IMR-90 (cell line): ENCODE results near the gene SALL2. TPM values are rescaled to one million over a fixed set of nuclear protein-coding genes. Genes with fewer than 3 reads are reported as not detected.

Source experiments
- ATAC-seq: fragments of 200-7000 bp; cut with Tn5 transposase; 2 replicates; pipeline ENCODE4 v1.9.1; 2020; ENCODE audit warnings: low read depth, mild to moderate bottlenecking, moderate library complexity
- BruUV-seq: library from RNA; stranded (reverse); fragments of 400-500 nt; replicated peaks from 2 replicates; lab custom pipeline; 2021; lab: Mats Ljungman, UMichigan
- CTCF ChIA-PET: fragments of 300-600 bp; formaldehyde crosslinking; extraction: SDS; loops from one replicate; lab custom pipeline; 2021; ENCODE audit warnings: antibody characterized with exemption; lab: Yijun Ruan, JAX
- POLR2A ChIA-PET: fragments of 300-600 bp; sonication (Branson Sonifier 250); formaldehyde crosslinking; loops from one replicate; lab custom pipeline; 2022; ENCODE audit warnings: antibody characterized with exemption; ENCODE audit not compliant: unreplicated experiment; lab: Charles Lee
- DNase-seq: peaks from one replicate; pipeline ENCODE4 v3.0.0; 2013
- H2AFZ ChIP-seq: replicated peaks from 2 replicates; pipeline ENCODE3; 2013; ENCODE audit warnings: low read length, mild to moderate bottlenecking; ENCODE audit not compliant: poor library complexity
- H2AK5ac ChIP-seq: 2 replicates; pipeline ENCODE4 v1.6.1; 2013; ENCODE audit warnings: low read depth, low read length, inconsistent platforms
- H2AK9ac ChIP-seq: replicated peaks from 2 replicates; pipeline ENCODE3; 2013; ENCODE audit warnings: mild to moderate bottlenecking, low read depth, low read length, moderate library complexity; ENCODE audit not compliant: poor library complexity
- H2BK120ac ChIP-seq: 2 replicates; pipeline ENCODE4 v1.6.1; 2013; ENCODE audit warnings: low read depth, low read length, inconsistent platforms
- H2BK15ac ChIP-seq: 3 replicates; pipeline ENCODE4 v1.6.1; 2013; ENCODE audit warnings: low read depth, low read length, inconsistent platforms
- H2BK20ac ChIP-seq: 2 replicates; pipeline ENCODE4 v1.6.1; 2013; ENCODE audit warnings: low read depth, mild to moderate bottlenecking, inconsistent platforms, low read length, moderate library complexity
- H2BK5ac ChIP-seq: 2 replicates; pipeline ENCODE4 v1.6.1; 2013; ENCODE audit warnings: mild to moderate bottlenecking, low read depth, low read length, inconsistent platforms; ENCODE audit not compliant: poor library complexity, severe bottlenecking
- H3K14ac ChIP-seq: replicated peaks from 2 replicates; pipeline ENCODE4 v1.6.1; 2013; ENCODE audit warnings: low read depth, low read length, inconsistent platforms
- H3K18ac ChIP-seq: 2 replicates; pipeline ENCODE4 v1.6.1; 2013; ENCODE audit warnings: low read depth, low read length, control low read depth
- H3K23ac ChIP-seq: 2 replicates; pipeline ENCODE4 v1.6.1; 2013; ENCODE audit warnings: low read depth, low read length, inconsistent platforms
- H3K27ac ChIP-seq: 2 replicates; pipeline ENCODE4 v1.5.1; 2013; ENCODE audit warnings: mild to moderate bottlenecking, control low read depth, low read length; ENCODE audit not compliant: insufficient read depth
- H3K27me3 ChIP-seq: 2 replicates; pipeline ENCODE4 v1.6.1; 2013; ENCODE audit warnings: low read length; ENCODE audit not compliant: control insufficient read depth, insufficient read depth
- H3K36me3 ChIP-seq: 2 replicates; pipeline ENCODE4 v1.6.1; 2013; ENCODE audit warnings: low read length, mixed read lengths; ENCODE audit not compliant: control insufficient read depth, insufficient read depth
- H3K4ac ChIP-seq: 2 replicates; pipeline ENCODE4 v1.6.1; 2013; ENCODE audit warnings: low read depth, low read length, inconsistent platforms
- H3K4me1 ChIP-seq: 2 replicates; pipeline ENCODE4 v1.6.1; 2013; ENCODE audit warnings: low read length, mixed read lengths; ENCODE audit not compliant: control insufficient read depth, insufficient read depth
- H3K4me2 ChIP-seq: 2 replicates; pipeline ENCODE4 v1.6.1; 2013; ENCODE audit warnings: low read depth, mild to moderate bottlenecking, control low read depth, low read length, moderate library complexity
- H3K4me3 ChIP-seq: 2 replicates; pipeline ENCODE4 v1.5.1; 2013; ENCODE audit warnings: low read depth, mild to moderate bottlenecking, control low read depth, low read length, moderate library complexity; ENCODE audit not compliant: insufficient read depth
- H3K56ac ChIP-seq: 2 replicates; pipeline ENCODE4 v1.6.1; 2013; ENCODE audit warnings: low read length, inconsistent platforms; ENCODE audit not compliant: insufficient read depth; ENCODE audit errors: extremely low read depth
- H3K79me1 ChIP-seq, 2 experiments: 2 replicates each; pipeline ENCODE4 v1.6.1; 2013; ENCODE audit warnings: low read length in 2 of 2, inconsistent platforms in 1 of 2, low read depth in 1 of 2
- H3K9ac ChIP-seq: 2 replicates; pipeline ENCODE4 v1.6.1; 2013; ENCODE audit warnings: low read depth, low read length, control low read depth
- H3K9me1 ChIP-seq: 2 replicates; pipeline ENCODE4 v1.6.1; 2013; ENCODE audit warnings: low read length, inconsistent platforms; ENCODE audit not compliant: insufficient read depth
- H3K9me3 ChIP-seq: 2 replicates; pipeline ENCODE4 v1.6.1; 2013; ENCODE audit warnings: low read length; ENCODE audit not compliant: control insufficient read depth, insufficient read depth
- H4K20me1 ChIP-seq: 2 replicates; pipeline ENCODE4 v1.6.1; 2013; ENCODE audit warnings: low read length, inconsistent platforms; ENCODE audit not compliant: insufficient read depth
- H4K5ac ChIP-seq: 2 replicates; pipeline ENCODE4 v1.6.1; 2013; ENCODE audit warnings: mild to moderate bottlenecking, low read depth, low read length, control low read depth
- H4K8ac ChIP-seq, 2 experiments: 2 replicates each; pipeline ENCODE4 v1.6.1; 2013; ENCODE audit warnings: low read depth in 2 of 2, low read length in 2 of 2, control low read depth in 1 of 2, inconsistent platforms in 1 of 2
- H4K91ac ChIP-seq: 2 replicates; pipeline ENCODE4 v1.6.1; 2013; ENCODE audit warnings: low read depth, low read length, inconsistent platforms; ENCODE audit not compliant: insufficient read depth
- BHLHE40 ChIP-seq: fragments of 150-350 bp; IDR thresholded peaks from 2 replicates; pipeline ENCODE4 v1.6.1; 2016; ENCODE audit warnings: mild to moderate bottlenecking, low read depth, low read length
- CEBPB ChIP-seq: IDR thresholded peaks from 2 replicates; pipeline ENCODE4 v1.6.1; 2012; ENCODE audit warnings: low read depth, low read length, improper control_type of control experiment
- CHD1 ChIP-seq: IDR thresholded peaks from 2 replicates; pipeline ENCODE4 v1.6.1; 2012; ENCODE audit warnings: low read depth, low read length, improper control_type of control experiment
- CTCF ChIP-seq: conservative IDR thresholded peaks from 2 replicates; pipeline ENCODE4 v1.5.1; 2012; ENCODE audit warnings: mild to moderate bottlenecking, low read depth, low read length, improper control_type of control experiment
- ELK1 ChIP-seq: fragments of 150-350 bp; IDR thresholded peaks from 2 replicates; pipeline ENCODE4 v1.6.1; 2016; ENCODE audit warnings: low read depth, mild to moderate bottlenecking, low read length, moderate library complexity, borderline replicate concordance
- FOS ChIP-seq: fragments of 150-350 bp; IDR thresholded peaks from 2 replicates; pipeline ENCODE4 v1.6.1; 2016; ENCODE audit warnings: low read depth, low read length
- MAFK ChIP-seq: IDR thresholded peaks from 2 replicates; pipeline ENCODE4 v1.6.1; 2012; ENCODE audit warnings: low read depth, low read length, improper control_type of control experiment
- MAZ ChIP-seq: IDR thresholded peaks from 2 replicates; pipeline ENCODE4 v1.6.1; 2012; ENCODE audit warnings: low read depth, mild to moderate bottlenecking, low read length, improper control_type of control experiment, moderate library complexity, borderline replicate concordance
- MXI1 ChIP-seq: IDR thresholded peaks from 2 replicates; pipeline ENCODE4 v1.6.1; 2012; ENCODE audit warnings: low read depth, mild to moderate bottlenecking, low read length, moderate library complexity, borderline replicate concordance
- NFE2L2 ChIP-seq: fragments of 150-350 bp; IDR thresholded peaks from 2 replicates; pipeline ENCODE4 v1.6.1; 2016; ENCODE audit warnings: low read depth, mild to moderate bottlenecking, low read length
- POLR2A ChIP-seq: IDR thresholded peaks from 2 replicates; pipeline ENCODE4 v1.6.1; 2012; ENCODE audit warnings: mild to moderate bottlenecking, low read depth, low read length
- RAD21 ChIP-seq: IDR thresholded peaks from 2 replicates; pipeline ENCODE4 v1.6.1; 2012; ENCODE audit warnings: low read length, improper control_type of control experiment
- RCOR1 ChIP-seq: IDR thresholded peaks from 2 replicates; pipeline ENCODE4 v1.6.1; 2012; ENCODE audit warnings: mild to moderate bottlenecking, low read length, improper control_type of control experiment; ENCODE audit not compliant: insufficient replicate concordance
- RFX5 ChIP-seq: IDR thresholded peaks from 2 replicates; pipeline ENCODE4 v1.8.0; 2012; ENCODE audit warnings: low read depth, mild to moderate bottlenecking, low read length, moderate library complexity
- SMC3 ChIP-seq: fragments of 150-350 bp; IDR thresholded peaks from 2 replicates; pipeline ENCODE4 v1.6.1; 2016; ENCODE audit warnings: low read depth, mild to moderate bottlenecking, antibody characterized with exemption, low read length, moderate library complexity
- USF2 ChIP-seq: fragments of 150-350 bp; IDR thresholded peaks from 2 replicates; pipeline ENCODE4 v1.6.1; 2017; ENCODE audit warnings: mild to moderate bottlenecking, antibody characterized with exemption, low read length, low read depth
- WGBS, 2 experiments: methylation state at CpG; one replicate each; pipeline versions ENCODE4 v1.1.5 to v1.1.7; 2013; ENCODE audit warnings: missing lambda C conversion rate in 2 of 2; ENCODE audit not compliant: insufficient read length in 1 of 2; ENCODE audit errors: extremely low coverage in 2 of 2; 5-methylcytosine and 5-hydroxymethylcytosine counted together
- dilution Hi-C: fragments of 300-500 bp; cut with HindIII; formaldehyde crosslinking; loops from one replicate; pipeline ENCODE4 v1.14.3; 2018; ENCODE audit warnings: low sequenced_read_pairs; ENCODE audit not compliant: unreplicated experiment
- in situ Hi-C: fragments of 300-500 bp; cut with MboI; formaldehyde crosslinking; loops from 3 replicates; pipeline ENCODE4 v1.14.3; 2019; ENCODE audit warnings: low sequenced_read_pairs, inconsistent platforms, mixed read lengths
- intact Hi-C: fragments of 100-400 bp; cut with micrococcal nuclease; formaldehyde crosslinking; loops from 2 replicates; pipeline ENCODE4 v1.10.0; 2022
- polyA plus RNA-seq, 3 experiments: library from polyadenylated mRNA; depleted of rRNA; stranded (reverse); fragments of >200 nt; gene quantifications; 2 replicates each; pipeline ENCODE4 v1.2.3, GENCODE V29; 2012; ENCODE audit warnings: low replicate concordance in 1 of 3
- total RNA-seq: library from RNA; depleted of rRNA; stranded (reverse); fragments of >200 nt; gene quantifications from 2 replicates; pipeline ENCODE4 v1.2.3, GENCODE V29; 2012

Gene SALL2
- total and polyA plus RNA-seq, 2 of the 4 experiments (the other 2 are of a cell fraction) = 2.9 to 10.1 TPM

- no CpG with 5 or more reads among the region's 3 CpGs for WGBS, 2 experiments
- Histone ChIP-seq H2AK5ac (no peak overlapping the region), H2AK9ac (no peak overlapping the region), H3K56ac (no peak overlapping the region), H4K20me1 (no peaks in the 10 kb centered on the region), H3K23ac (no peak overlapping the region), H3K4me2 (no peak overlapping the region), H3K4me3 (no peak overlapping the region; the same call in 1 of the 2 replicates), H3K18ac (no peak overlapping the region), H3K9me1 (no peaks in the 10 kb centered on the region), H4K5ac (no peak overlapping the region), H3K36me3 (no peaks in the 10 kb centered on the region), H3K79me1 (no peaks in the 10 kb centered on the region), H2BK5ac (no peak overlapping the region), H3K4me1 (no peaks in the 10 kb centered on the region), H3K27me3 (peaks cover 49% of the 10 kb centered on the region), H2BK120ac (no peak overlapping the region), H3K9me3 (0 out of 2 replicates have a peak, but pooled peaks cover 1% of the 10 kb centered on the region), H3K4ac (no peak overlapping the region), H4K8ac (no peak overlapping the region), H3K14ac (no peak overlapping the region), H2AFZ (no peak overlapping the region), H3K9ac (no peak overlapping the region), H3K27ac (no peak overlapping the region), H2BK15ac (no peak overlapping the region), H2BK20ac (no peak overlapping the region), H4K91ac (no peak overlapping the region)
- dilution Hi-C loops = no loop called here
- intact Hi-C loops = no loop called here
- CTCF ChIA-PET = no interaction called here
- in situ Hi-C loops = no loop called here
- no peak for DNase-seq
- TF ChIP-seq NFE2L2 (no peak), MXI1 (no peak), CHD1 (no peak), RFX5 (no peak), ELK1 (no peak), CTCF (no peak), RAD21 (no peak), MAFK (no peak), RCOR1 (no peak), POLR2A (no peak), BHLHE40 (no peak), MAZ (no peak), SMC3 (no peak), USF2 (no peak), FOS (no peak), CEBPB (no peak)
- ATAC-seq = no peak
- BruUV-seq = no TSS peak
- POLR2A ChIA-PET = no interaction called here
Observed at GRCh38 chr14:21537090-21537424, 10.9 kb upstream of the SALL2 start.
